Duodenal mucosa (tissue), 2 donors: ENCODE data around the gene ARR3.
"Not testable (repeated sequence)": the region's sequence is repeated elsewhere in the genome, so short reads cannot be mapped to it uniquely, and the experiment has no call there.

Source experiments
- H3K27ac ChIP-seq: one replicate; pipeline ENCODE4 v1.7.0; 2013; ENCODE audit warnings: low read depth, low read length
- H3K27me3 ChIP-seq, 2 donors: one replicate each; pipeline ENCODE4 v1.7.0; 2013; ENCODE audit warnings: low read length in 2 of 2, control low read depth in 1 of 2; ENCODE audit not compliant: insufficient read depth in 2 of 2, control insufficient read depth in 1 of 2
- H3K36me3 ChIP-seq, 2 donors: one replicate each; pipeline ENCODE4 v1.7.0; 2013; ENCODE audit warnings: low read length in 2 of 2, control low read depth in 1 of 2; ENCODE audit not compliant: insufficient read depth in 2 of 2, control insufficient read depth in 1 of 2
- H3K4me1 ChIP-seq, 2 donors: one replicate each; pipeline ENCODE4 v1.7.0; 2013; ENCODE audit warnings: low read length in 2 of 2, control low read depth in 1 of 2; ENCODE audit not compliant: insufficient read depth in 2 of 2, control insufficient read depth in 1 of 2
- H3K4me3 ChIP-seq, 2 donors: one replicate each; pipeline ENCODE4 v1.7.0; 2013; ENCODE audit warnings: low read length in 2 of 2, low read depth in 1 of 2
- H3K9ac ChIP-seq, 2 donors: one replicate each; pipeline ENCODE4 v1.7.0; 2013; ENCODE audit warnings: low read length in 2 of 2, low read depth in 1 of 2
- H3K9me3 ChIP-seq, 2 donors: one replicate each; pipeline ENCODE4 v1.7.0; 2013; ENCODE audit warnings: low read length in 2 of 2, control low read depth in 1 of 2; ENCODE audit not compliant: control insufficient read depth in 1 of 2

Gene ARR3

DNA sequence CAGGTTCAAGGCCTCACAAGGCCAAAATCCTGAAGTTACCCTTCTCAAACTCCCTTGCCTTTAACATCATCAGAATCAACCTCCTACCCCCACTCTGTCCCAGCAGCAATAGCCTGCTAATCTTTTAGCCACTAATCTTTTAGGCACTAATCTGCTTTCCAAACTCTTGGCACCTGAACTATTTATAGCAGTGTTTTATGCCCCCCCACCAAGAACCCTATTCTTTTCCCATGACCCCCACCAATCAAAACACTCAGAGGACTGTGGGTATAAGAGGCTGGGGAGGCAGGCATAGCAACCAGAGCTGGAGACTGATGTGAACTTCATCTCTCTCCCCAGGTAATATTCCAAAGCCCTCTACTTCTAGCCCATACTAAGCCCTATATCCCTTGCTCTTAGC, at the start of gene ARR3:
Gene ARR3 (plus strand): TSS at position 301 of the 400 bp plus-strand sequence. CDS start 1,052 bp downstream, outside the sequence.
- Histone ChIP-seq H3K4me3 (no peak within 1 kb of the TSS), H3K4me1 (no peaks in the 10 kb centered on the region), H3K27me3 (no peaks in the 10 kb centered on the region), H3K9me3 (no peaks in the 10 kb centered on the region), H3K27ac (no peak within 1 kb of the TSS), H3K9ac (no peak within 1 kb of the TSS), H3K36me3 (no peaks in the 10 kb centered on the region)

DNA sequence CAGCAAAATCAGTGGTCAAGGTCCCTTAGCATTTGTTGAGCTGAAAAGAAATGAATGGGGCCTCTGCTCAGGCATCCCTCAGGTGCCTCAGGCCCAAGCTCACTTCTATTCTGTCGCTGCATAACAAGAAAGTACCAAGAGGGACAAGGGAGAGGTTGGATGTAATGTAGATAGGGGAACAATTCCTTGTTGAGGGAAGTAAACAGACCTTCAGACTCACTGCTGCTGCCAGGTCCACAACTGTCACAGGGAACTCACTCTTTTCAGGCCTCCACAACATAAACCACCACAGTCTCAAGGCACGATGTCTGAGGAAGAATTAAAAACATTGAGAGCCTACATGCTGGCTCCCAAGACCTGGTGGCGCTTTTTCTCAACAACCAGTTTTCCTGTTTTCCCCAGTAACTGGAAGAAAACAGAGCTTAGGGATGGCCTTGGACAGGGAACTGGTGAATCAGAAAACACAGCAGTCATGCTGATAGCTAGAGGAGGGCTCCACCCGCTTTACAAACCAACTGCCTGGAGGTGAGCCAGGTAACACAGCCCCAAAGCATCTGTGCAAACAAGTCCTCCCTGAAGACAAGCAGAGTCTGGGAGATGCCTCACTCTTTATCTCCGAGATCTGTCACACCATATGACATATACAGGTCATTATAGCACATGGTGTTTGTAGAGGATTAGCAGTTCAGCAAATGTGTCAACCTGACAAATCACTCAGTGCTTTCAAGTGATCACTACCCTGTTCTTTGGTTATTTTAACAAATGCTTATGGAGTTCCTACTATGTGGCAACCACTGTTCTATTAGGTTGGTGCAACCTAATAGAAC, 48.0 kb upstream of the ARR3 start:
- H3K36me3 ChIP-seq: no peaks in the 10 kb centered on the region
- H3K4me1 ChIP-seq: no peaks in the 10 kb centered on the region
- no peak overlapping the region for H3K27ac ChIP-seq
- H3K27me3 ChIP-seq: no peaks in the 10 kb centered on the region
- no peak overlapping the region for H3K9ac ChIP-seq
- no peaks in the 10 kb centered on the region for H3K9me3 ChIP-seq
- H3K4me3 ChIP-seq: no peak overlapping the region

DNA sequence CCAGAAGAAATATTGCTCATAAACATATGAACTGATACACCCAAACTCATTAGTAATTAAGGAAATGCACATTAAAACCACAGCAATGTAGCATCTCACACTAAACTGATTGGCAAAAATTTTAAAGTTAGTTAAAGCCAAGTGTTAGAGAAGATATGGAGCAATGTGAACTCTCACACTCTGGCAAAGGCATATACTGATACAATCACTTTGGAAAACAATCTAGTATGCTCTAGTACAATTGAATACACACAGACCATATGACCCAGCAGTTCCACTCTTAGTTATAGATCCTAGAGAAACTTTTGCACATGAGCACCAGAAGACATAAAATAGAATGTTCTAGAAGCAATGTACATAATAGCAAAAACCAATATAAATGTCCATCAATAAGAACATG, 42.1 kb upstream of the ARR3 start:
- H3K4me3 ChIP-seq: no peak overlapping the region
- no peaks in the 10 kb centered on the region for H3K27me3 ChIP-seq
- no peak overlapping the region for H3K27ac ChIP-seq
- no peak overlapping the region for H3K9ac ChIP-seq
- H3K4me1 ChIP-seq: no peaks in the 10 kb centered on the region
- H3K36me3 ChIP-seq: no peaks in the 10 kb centered on the region
- no peaks in the 10 kb centered on the region for H3K9me3 ChIP-seq

DNA sequence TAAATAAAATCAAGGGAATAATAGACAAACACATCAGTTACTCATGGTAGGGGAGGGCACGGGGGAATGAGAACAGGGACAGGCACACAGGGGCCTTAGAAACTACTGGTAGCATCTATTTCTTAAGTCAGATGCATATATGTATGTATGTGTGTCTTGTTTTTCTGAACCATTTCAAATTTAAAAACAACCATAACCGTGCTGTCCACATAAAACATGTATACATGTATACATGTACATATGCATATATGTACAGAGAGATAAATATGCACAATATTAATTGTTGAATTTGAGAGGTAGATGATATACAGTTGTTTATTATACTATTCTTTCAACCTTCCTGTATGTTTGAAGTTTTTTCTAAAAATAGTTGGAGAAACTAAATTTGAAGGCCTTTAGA, 41.4 kb upstream of the ARR3 start:
- Histone ChIP-seq H3K27ac (no peak overlapping the region), H3K4me3 (no peak overlapping the region), H3K27me3 (no peaks in the 10 kb centered on the region)

DNA sequence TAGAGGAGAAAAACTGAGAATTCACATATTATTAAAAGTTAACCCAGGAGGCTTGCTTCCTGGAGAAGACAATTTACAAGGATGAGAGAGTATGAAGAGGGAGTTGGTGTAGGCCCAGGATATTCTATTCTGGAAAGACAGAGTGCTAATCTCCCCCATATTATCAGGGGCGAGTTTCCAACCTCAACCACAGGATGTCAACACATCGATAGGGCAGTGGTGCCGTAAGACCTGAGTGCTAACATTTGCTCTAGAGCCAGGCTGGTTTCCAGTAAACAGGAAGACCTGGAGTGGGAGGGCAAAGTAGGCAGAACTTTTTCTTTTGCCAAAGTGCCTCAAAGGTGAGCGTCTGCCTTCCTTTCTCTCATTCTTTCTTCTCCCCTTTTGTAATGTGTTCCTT, 36.5 kb upstream of the ARR3 start:
- no peak overlapping the region for H3K27ac ChIP-seq
- no peaks in the 10 kb centered on the region for H3K27me3 ChIP-seq
- no peaks in the 10 kb centered on the region for H3K36me3 ChIP-seq
- no peaks in the 10 kb centered on the region for H3K4me1 ChIP-seq
- no peak overlapping the region for H3K9ac ChIP-seq
- H3K4me3 ChIP-seq: no peak overlapping the region
- no peaks in the 10 kb centered on the region for H3K9me3 ChIP-seq

More for the DNA sequence above, 41.4 kb upstream of the ARR3 start:
- Histone ChIP-seq H3K9me3 (no peaks in the 10 kb centered on the region), H3K4me1 (no peaks in the 10 kb centered on the region), H3K9ac (no peak overlapping the region), H3K36me3 (no peaks in the 10 kb centered on the region)

DNA sequence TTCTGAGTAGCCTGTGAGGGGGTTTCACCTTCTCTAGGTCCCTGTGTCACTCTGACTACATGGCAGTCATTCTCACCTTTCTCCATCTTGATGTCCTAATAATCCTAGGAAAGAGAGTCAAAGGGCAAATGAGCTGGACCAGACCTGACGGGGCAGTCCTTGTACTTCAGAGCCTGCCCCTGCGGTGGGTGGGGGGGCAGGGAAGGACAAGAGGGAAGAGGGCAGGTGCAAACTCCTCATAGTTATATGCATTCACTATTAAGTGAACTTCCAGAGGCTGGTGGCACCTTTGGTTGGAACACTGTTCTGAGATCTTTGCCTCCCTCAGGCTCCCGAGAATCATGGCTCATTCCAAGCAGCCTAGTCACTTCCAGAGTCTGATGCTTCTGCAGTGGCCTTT, 33.8 kb upstream of the ARR3 start, which contains the start of gene AWAT1:
Gene AWAT1 (plus strand): TSS at position 301 of the 400 bp plus-strand sequence. CDS start 41 bp downstream, at position 342.
- H3K4me1 ChIP-seq: no peaks in the 10 kb centered on the region
- H3K36me3 ChIP-seq: no peaks in the 10 kb centered on the region
- no peaks in the 10 kb centered on the region for H3K27me3 ChIP-seq
- H3K9ac ChIP-seq: no peak within 1 kb of the TSS
- no peak within 1 kb of the TSS for H3K27ac ChIP-seq
- no peak within 1 kb of the TSS for H3K4me3 ChIP-seq
- H3K9me3 ChIP-seq: no peaks in the 10 kb centered on the region

DNA sequence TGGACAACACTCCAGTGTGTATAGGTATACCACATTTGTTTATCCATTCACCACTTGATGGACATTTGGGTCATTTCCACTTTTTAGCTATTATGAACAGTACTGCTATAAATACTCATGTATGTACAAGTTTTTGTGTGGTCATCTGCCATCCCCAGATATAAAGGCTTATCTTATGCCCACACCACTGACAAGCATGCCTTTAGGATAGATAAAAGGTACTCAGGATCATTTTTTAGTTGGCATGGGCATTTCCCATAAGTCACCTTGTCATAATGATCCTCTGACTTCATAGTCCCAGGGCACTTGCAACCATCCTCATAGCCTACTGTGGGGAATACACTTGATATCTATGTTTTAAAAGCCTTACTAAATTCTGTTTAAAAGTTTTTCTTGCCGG, 27.4 kb upstream of the ARR3 start:
- H3K27me3 ChIP-seq: no peaks in the 10 kb centered on the region

DNA sequence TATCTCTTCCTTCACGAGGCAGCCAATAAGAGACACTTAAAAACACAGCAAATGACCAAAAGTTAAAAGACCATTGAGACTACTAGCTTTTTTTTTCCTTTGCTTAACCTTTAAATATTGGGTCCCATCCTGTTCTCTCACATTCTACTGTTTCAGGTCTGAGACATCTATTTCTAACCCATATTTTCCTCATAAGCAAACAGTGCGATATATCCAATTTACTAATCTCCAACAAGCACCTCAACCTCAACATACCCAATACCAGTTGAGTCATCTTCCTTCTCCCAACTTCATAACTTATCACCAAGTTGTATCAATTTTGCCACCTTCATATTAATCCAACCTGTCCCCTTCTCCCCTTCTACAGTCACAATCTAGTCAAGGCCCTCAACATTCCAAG, 26.6 kb upstream of the ARR3 start:
- Histone ChIP-seq H3K36me3 (no peaks in the 10 kb centered on the region), H3K27me3 (no peaks in the 10 kb centered on the region), H3K4me1 (no peaks in the 10 kb centered on the region)

More for the DNA sequence above, 27.4 kb upstream of the ARR3 start:
- Histone ChIP-seq H3K9me3 (no peaks in the 10 kb centered on the region), H3K4me1 (no peaks in the 10 kb centered on the region), H3K4me3 (no peak overlapping the region), H3K27ac (no peak overlapping the region), H3K9ac (no peak overlapping the region), H3K36me3 (no peaks in the 10 kb centered on the region)

DNA sequence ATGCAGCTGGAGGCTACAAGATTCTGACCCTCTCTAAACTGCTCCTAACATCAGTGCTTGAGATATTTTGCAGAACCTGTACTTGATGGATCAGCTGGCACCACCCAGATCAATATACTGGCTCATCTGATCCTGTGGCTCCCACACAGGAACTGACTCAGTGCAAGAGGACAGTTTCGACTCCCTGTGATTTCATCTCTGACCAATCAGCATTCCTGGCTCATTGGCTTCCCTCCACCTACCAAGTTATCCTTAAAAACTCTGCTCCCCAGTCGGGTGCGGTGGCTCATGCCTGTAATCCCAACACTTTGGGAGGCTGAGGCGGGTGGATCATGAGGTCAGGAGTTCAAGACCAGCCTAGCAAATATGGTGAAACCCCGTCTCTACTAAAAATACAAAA, 24.5 kb upstream of the ARR3 start:
- H3K27me3 ChIP-seq, H3K4me3 ChIP-seq, H3K9me3 ChIP-seq, H3K36me3 ChIP-seq, H3K4me1 ChIP-seq, H3K9ac ChIP-seq, H3K27ac ChIP-seq: not testable (repeated sequence)

More for the DNA sequence above, 26.6 kb upstream of the ARR3 start:
- Histone ChIP-seq H3K9ac (no peak overlapping the region), H3K4me3 (no peak overlapping the region), H3K9me3 (no peaks in the 10 kb centered on the region), H3K27ac (no peak overlapping the region)

DNA sequence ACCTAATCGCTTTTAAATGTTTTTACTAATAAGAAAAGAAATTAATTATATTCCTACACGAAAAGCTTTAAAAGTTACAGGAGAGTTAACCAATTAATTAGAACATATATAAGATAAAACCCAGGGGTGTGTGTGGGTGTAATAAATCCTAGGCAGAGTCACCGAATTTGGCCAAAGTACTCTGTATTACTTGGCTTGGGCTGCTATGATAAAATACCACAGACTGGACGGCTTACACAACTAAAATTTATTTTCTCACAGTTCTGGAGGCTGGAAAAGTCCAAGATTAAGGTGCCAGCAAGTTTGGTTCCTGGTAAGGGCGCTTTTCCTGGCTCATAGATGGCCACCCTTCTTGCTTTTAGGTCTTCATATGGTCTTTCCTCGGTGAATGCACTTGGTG, 23.3 kb upstream of the ARR3 start:
- H3K27ac ChIP-seq: no peak overlapping the region
- no peak overlapping the region for H3K9ac ChIP-seq
- no peak overlapping the region for H3K4me3 ChIP-seq
- H3K9me3 ChIP-seq: no peaks in the 10 kb centered on the region
- no peaks in the 10 kb centered on the region for H3K4me1 ChIP-seq
- H3K27me3 ChIP-seq: no peaks in the 10 kb centered on the region
- H3K36me3 ChIP-seq: no peaks in the 10 kb centered on the region
